ENCODE measurements around the gene HIF3A.
"Not testable (repeated sequence)": the region's sequence is repeated elsewhere in the genome, so short reads cannot be mapped to it uniquely, and the experiment has no call there.

The HIF3A gene

DNA sequence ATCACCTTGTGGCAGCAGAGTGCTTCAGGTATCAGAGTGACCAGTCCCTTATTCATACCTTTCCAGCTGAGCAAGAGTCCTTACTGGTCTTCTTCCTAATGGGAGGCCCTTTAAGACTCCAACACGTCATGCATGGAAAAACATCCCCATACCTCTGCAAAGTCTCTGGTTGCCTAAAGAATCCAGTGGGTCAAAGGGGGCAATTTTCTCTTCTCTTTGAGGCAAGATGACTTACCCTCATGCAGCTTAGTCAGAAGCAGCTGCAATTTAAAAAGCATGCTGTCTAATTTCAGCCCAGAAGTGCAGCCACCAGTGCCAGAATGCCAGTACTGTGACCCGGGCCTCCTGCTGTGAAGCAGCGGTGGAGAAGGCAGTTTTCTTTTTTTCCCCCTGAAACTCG is 68.7 kb downstream of the HIF3A start:
- DNase-seq, result no peak

DNA sequence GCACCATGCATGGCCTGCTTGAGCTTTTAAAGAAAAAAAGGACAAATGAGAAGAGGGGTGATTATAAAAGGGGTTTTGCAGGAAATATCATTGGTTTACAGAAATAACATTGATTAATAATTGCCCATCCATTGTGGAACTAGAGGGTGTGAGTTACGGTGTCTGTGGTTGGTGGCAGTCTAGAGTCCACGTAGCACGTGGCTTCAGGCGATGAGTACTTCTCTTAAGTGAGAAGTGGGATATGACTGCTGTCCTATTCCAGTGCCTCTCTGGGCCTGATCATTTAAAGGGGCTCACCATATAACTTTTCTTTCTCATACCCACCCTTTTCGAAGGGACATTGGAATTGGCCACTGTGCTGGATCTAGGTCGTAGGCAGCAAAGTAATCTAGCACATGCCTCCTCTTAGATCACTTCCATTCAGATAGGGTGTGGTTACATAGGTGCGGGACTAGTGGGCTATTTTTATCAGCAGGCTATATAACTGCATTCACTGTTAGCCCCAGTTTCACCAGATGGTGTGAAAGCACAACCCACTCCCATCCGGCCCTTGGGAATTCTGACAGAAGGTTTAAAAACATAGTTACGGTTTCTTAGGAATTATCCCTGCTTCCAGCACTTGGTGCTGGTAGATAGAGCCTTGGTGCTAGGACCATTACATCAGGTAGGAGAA is 69.9 kb downstream of the HIF3A start:
- no peak for DNase-seq

DNA sequence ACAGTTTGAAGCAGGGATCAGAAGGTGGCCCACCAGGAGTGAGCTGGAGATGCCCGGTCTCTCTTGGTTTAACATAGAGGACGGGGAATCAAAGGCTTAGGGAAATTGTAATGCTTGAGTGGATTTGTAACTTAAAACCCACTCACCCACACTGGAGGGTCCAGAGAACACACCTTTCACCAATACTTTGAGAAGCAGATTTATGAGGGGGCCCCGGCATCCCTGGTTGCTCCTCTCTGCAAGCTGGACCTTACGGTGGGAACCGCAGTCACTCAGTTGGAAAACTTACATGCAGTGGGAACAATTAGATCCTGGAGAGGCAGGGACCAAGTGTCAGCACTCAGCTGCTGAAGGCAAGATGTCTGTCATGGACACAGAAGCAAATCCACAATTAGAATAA is 70.6 kb downstream of the HIF3A start:
- DNase-seq, result no peak

DNA sequence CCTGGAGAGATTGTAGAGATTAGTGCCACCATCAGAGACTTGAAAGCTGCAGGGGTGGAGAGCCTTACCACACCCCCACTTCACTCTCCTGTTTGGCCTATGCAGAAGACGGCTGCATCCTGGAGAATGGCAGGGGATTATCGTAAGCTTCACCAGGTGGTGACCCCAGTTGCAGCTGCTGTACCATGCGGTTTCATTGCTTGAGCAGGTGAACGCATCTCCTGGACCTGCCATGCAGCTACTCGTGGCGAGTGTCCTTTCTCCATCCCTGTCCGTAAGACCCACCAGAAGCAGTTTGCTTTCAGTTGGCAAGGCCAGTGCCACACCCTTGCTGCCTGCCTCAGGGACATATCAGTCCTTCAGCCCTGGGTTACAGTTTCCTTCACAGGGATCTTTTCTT is 71.3 kb downstream of the HIF3A start:
- DNase-seq, result no peak

DNA sequence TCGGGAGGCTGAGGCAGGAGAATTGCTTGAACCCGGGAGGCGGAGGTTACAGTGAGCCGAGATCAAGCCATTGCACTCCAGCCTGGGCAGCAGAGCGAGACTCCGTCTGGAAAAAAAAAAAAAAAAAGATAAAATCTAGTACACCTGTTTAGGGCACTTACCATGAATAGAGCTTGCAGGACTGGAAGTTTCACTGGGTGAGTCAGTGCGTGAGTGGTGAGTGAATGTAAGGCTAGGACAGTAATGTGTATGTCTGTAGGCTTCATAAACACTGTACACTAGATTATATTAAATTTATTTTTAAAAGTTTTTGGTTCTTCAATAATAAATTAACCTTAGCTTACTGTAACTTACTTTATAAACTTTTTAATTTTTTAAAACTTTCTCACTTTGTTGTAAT is 73.0 kb downstream of the HIF3A start:
- no peak for DNase-seq

DNA sequence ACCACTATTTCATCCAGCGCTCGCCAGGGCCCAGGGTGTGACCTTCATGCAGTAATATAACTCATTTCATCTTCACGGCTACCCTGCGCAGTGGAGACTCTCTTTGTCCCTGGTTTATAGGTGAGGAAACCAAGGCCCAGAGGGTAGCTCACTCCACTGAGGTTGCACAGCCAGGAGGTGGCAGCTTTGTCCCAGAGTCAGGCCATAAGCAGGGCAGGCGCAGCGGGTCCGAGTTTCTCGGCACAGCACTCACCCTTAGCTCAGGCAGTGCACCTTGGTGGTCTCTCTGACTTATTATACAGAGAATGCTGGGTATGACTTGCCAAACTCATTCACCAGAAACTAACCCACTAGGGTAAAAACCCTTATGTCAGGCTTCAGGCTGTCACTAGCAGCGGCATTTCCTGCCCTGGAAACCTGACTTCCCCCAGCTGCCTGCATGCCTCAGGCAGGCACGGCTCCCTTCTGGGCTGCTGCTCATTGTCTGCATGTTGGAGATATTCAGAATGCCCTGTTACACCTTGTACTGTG is 74.6 kb downstream of the HIF3A start:
- DNase-seq, result no peak

DNA sequence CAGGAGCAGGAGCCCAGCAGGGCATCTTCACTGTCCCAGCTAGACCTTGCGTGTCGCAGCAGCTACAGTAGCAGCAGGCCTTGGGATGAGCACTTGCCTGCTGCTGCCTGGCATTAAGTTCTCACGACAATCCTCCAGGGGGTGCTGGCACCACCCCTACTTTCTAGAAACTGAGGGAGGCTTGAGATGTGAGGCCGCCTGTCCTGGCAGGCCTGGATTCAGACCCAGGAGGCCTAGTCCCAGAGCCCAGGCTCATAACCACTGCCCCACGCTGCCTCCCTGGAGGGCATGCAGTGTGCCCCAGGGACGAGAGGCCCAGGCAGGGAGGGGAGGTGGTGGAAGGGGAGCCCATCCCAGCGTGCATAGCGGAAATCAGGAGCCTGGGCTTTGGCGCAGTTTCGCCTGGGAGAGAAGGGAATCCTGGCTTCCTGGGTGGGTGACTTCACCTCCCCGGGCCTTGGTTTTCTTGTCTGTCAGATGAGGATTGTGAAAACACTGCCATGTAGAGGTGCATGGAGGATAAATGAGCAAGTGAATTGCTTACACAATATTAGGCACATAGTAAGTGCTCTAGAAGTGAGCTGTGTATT is 76.2 kb downstream of the HIF3A start:
- DNase-seq, result no peak

DNA sequence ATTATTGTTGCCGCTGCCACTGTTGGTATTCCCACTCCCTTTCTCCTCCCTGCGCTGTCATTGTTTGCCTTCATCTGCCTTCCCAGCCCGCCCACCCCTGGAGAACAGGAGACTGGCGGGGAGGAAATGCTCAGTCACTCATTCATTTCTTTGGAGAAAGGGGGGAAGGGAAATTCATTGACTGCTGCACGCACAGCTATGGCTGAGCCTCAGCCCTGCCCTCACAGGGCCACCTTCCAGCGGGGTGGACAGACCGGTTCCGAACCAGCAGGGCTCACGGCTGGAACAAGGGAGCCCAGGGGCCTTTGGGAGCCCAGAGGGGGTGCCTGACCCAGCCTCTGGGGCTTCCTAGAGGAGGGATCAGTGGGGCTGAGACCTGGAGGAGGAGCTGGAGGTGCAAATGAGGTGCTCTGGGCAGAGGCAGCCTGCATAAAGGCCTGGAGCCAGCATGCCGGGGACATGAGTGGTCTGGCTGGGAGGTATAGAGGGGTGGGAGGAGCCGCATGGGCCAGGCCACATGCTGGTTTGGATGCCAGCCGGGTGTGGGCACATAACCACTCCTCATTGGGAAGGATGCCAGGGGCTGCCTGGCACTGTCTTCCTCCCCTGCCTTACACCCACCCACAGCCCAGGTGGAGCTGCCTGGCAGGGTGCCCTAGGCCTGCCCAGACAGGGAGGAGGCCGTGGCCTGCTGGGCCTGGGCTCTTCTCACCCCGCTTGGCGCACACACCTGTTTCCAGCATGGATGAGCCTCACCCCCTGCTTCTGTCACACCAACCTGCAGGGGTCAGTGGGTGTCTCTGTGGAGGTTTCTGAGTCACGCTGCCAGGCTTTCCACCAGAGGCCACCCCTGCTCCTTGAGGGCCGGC is 76.9 kb downstream of the HIF3A start:
- DNase-seq, result no peak

DNA sequence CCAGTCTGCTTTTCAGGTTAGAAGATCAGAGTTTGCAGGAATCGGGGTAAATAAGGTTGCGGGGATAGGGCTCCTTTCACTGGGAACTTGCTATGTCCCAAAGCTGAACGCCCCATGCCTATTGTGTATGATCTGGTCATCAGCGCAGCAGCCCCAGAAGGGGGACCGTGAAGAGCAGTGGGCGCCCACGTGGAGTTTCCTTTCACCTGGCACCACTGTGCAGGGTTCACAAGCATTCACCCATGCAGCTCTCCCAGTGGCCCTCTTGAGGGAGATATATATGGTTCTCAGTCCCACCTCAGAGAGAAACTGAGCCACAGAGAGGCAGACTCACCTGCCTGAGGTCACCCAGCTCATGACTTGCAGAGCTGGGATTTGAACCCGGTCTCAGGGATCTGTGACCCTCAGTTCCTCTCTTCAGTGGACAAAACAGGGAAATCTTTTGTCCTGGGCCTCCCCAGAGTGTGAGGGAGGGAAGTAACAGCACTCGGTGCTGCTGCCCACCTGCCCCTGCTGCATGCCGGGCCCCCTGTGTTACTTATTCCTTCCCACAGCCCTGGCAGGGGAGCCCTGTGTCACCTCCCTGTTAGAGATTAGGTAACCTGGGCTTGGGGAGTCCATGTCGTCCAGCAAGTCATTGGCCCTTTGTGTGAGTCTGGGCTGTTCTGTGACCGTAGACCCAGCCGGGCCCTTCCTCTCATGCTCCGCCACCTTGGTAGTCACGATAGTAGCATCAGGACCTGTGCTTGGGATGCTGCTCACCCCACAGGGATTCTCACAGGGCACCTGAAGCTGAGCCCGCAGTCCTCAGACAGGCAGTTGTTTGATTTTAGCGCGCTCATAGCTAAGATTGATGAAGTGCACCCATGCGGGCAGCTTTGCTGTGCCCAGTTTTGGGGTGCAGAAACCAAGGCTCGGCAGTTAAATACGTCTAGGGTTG is 78.0 kb downstream of the HIF3A start:
- no peak for DNase-seq

DNA sequence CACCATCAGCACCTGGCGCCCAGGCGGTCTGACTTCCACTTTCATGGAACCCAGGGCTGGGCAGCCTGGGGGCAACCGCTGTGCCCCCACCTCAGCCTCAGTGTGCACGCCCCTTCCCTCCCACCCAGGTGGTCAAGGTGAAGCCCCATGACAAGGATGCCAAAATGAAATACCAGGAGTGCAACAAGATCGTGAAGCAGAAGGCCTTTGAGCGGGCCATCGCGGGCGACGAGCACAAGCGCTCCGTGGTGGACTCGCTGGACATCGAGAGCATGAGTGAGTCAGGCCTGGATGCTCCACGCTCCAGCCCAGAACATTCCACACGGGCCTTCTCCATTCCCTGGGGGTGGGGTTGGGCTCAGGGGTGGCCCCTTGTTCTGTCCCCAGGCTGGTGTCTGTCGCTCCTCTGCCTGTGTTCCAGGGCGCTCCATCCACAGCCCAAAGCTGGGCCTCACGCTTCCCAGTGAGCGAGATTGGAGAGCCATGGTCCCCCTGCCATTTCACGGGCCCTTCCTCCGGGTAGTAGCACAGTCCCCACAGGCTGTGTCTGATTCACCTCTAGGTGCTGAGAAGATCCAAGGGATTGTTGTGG is 78.7 kb downstream of the HIF3A start:
- DNase-seq, result not testable (repeated sequence)

DNA sequence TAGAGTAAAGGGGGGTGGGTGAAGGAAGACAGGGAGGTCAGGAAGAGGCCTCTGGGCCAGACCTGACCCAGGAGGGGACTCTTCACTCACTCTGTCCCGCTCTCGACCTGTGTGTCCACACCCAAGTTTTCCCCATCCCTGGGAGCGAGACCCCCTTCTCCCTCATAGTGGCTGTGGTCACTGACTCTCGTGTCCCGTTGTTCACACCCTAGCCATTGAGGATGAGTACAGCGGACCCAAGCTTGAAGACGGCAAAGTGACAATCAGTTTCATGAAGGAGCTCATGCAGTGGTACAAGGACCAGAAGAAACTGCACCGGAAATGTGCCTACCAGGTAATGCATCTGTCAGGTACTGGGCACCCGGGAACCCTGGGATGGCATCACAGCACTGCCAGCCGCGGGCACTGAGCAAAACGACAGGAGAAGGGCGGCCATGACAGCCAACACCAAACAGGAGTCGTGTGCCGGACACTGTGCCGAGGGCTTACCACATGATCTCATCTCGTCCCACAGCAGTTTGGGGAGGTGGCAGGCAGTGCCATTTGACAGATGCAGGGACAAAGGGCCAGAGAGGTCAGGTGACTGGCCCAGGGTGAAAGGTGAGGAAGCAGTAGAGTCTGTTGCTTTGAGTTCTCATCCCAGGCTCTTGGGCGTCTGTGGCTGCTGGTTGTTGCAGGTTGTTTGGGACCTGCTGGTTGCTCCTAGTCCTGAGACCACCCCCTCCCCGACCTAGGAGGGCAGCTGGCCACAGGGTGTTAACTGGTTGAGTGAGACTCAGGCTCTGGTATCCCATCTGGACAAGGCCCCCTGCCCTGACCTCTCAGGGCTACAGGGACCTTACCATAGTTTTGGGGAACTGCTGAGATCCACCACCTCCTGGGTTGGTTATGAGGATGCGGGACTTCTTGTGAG is 79.7 kb downstream of the HIF3A start:
- DNase-seq, result no peak

DNA sequence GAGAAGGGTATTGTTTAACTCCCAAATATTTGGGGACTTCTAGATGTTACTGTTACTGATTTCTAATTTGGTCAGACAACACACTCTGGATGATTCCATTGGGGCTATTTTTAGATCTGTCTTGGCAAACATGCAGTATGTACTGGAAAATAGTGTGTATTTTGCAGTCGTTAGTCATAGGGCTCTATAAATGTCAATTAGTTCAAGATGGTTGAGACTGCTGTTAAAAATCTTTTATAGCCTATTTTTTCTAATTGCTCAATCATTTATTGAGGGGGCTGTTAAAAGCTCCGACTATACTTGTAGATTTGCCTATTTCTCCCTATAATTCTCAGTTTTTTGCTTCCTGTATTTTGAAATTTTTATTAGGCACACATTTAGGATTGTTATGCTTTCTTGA is 81.4 kb downstream of the HIF3A start:
- peak; percentile 27 for DNase-seq

DNA sequence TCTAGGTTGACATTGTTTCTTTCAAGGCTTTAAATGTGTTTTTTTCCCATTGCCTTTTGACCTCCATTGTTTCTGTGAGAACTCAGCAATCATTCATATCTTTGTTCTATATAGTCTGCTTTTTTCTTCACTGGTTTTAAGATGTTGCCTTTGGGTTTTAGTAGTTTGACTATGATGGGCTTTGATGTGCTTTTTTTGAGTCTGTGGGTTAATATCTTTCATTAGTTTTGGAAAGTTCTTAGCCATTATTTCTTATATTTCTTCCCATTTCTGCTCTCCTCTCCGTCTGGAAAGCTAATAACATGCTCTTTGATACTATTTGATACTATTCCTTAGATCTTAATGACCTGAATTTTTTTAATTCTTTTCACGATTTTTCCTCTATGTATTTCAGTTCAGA is 83.8 kb downstream of the HIF3A start:
- DNase-seq, result no peak

DNA sequence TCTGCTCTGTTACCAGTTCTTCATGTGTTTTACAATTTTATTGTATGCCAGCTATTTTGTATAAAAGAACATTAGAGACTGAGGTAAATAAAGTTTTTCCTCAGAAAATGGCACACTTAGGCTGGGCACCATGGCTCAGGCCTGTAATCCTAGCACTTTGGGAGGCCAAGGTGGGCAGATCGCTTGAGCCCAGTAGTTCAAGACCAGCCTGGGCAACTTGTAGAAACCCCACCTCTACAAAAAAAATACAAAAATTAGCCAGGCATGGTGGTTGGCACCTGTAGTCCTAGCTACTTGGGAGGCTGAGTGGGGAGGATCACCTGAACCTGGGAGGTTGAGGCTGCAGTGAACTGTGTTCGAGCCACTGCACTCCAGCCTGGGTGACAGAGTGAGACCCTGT is 84.5 kb downstream of the HIF3A start:
- DNase-seq, result no peak

DNA sequence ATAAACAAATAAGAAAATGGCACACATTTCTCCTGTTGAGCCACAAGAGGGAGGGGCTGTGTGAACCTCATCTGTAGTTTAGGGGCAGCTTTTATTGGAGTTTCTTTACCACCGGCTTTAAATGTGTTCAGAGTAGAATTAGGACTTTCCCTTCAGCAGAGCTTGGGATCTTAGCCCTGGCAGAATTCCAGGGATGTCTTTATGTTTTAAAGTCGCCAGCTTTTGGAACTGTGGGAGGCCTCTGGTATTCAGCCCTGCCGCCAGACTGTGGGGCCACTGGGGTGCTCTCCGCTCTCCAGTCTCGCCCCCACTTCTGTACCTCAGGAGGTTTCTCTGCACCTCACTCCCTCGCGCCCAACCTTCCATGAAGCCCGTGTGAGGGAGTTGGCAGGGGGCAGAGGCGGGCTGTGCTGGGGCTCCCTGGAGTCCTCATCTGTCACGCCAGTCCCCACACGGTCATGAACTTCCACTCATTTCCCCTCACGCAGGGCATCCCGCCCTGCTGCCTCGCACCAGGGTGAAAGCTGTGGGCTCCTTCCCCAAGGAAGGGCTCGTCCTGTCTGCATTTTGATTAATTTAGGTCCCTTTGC is 85.0 kb downstream of the HIF3A start:
- DNase-seq, result no peak

DNA sequence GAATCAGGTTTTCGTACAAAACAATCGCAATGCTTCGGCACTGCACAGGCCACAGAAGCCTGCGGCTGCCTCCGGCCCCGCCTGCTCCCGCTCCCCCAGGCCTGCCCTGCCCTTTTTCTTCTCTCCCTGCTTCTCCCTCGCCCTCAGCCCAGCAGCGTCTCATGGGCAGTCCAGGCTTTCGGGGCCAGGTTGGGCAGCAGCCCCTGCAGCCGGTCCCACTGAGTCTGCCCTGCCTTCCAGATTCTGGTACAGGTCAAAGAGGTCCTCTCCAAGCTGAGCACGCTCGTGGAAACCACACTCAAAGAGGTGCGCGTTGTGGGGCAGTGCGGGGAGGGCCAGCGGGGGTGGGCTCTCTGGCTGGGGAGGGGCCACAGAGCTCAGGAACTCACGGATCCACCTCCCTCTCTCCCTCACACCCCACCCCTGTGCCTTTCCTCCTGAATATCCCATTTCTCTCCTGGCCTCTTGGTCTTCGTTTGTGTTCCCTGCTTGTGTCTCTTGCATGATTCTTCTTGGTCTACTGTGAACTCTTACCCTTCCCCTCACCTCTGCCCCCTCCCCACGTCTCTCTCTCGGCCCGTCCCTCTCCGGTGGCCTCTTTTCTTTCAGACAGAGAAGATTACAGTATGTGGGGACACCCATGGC is 86.5 kb downstream of the HIF3A start:
- no peak for DNase-seq

DNA sequence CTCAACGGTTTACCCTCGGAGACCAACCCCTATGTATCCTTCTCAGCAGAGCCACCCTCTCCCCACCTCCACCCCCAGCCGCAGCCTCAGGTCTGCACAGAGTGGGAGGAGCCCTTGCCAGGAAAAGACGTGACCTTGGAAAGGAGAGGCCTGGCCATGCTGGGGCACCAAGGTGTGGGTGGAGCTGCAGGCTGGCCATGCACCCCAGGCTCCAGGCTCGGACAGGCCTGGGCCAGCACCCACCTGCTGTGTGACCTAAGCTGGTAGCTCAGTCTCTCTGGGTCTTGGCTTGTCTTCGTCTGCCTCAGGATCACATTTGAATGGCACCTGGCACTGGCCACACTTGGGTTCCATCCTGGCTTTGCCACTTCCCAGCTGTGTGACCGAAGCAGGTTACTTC is 87.0 kb downstream of the HIF3A start:
- no peak for DNase-seq

DNA sequence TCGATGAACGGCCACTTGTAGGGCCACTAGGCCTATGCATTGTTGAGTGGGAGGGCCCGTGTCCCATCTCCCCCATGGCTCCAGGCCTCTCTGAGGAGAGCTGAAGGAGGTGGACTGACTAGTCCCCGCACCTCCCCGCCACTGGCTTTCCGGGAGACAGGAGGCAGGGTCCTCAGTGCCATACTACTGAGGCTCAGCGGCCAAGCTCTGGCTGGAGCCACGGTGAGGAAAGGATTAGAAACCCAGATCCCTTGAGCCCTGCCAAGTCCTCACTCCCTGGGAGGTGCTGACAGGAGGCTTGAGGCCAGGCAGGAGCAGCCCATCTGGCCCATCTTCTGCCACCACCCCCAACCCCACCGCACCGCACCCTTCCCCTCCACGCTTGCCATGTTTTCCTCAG is 87.6 kb downstream of the HIF3A start:
- DNase-seq, result no peak

DNA sequence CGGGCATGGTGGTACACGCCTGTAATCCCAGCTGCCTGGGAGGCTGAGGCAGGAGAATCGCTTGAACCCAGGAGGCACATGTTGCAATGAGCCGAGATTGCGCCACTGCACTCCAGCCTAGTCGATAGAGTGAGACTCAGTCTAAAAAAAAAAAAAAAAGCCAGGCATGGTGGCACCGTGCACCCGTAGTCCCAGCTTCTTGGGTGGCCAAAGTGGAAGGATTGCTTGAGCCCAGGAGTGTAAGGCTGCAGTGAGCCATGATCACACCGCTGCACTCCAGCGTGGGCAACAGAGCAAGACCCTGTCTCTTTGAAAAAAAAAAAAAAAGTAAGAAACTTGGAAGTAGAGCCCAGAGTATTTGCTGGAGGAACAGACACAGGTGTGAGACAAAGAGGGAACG is 88.8 kb downstream of the HIF3A start:
- DNase-seq, result no peak

DNA sequence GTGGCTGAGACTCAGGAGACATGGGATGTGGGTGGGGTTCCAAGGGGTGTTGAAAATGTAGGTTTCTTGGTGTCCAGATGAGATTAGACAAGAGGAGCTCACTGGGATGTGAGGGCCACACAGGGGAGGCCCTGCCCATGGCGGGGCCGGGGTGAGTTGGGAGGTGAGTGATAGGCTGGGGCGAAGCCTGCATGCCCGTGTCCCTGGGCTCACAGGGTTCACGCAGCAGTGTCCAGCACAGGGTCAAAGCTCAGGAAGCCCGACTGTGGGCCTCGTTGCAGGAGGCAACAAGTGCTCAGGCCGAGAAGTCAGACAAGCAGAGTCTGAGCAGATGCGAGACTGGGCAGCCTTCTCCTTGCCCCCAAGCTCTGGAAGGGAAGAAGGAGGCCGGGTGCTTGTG is 89.3 kb downstream of the HIF3A start:
- no peak for DNase-seq

All from midbrain (tissue), 1 donor.